Measurements from ENCODE around the gene FGFR2.

DNA sequence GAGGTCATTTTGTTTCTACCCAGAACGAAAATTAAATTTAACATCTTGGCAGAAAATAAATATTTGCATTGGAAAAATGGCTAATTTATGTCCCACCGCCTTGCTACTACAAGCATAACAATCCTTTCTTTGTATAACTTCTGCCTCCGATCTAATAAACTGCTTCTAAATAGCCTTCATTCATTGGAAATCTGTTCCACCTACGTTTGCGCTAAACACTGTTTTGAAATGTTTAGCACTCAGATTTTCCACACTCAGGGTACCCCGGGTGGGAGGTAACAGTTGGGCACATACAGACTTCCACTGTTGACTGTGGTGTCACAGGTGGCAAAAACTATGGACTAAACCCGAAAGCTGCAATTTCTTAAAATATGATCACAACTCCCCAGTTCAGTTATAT, 96.4 kb downstream of the FGFR2 start:
- no peak for TF ChIP-seq CTCF (IDR thresholded peaks at IDR 0.05; ENCODE audit: poor library complexity, severe bottlenecking)
- TF ChIP-seq TAF1 (IDR thresholded peaks at IDR 0.05; ENCODE audit: low read depth): no peak
- TF ChIP-seq RAD21 (conservative IDR thresholded peaks at IDR 0.05): no peak
